HG02981 (cell line): ENCODE data around the gene TAF15.

Experiments
- ATAC-seq: cut with Tn5 transposase; IDR thresholded peaks from one replicate; pipeline ENCODE4 v1.9.1; 2021; ENCODE audit warnings: mild to moderate bottlenecking, moderate library complexity; ENCODE audit not compliant: unreplicated experiment

TAF15 gene

GRCh38 chr17:35870906-35871819 is 61.9 kb downstream of the TAF15 start:
- no peak for ATAC-seq

GRCh38 chr17:35872196-35872980 is 63.1 kb downstream of the TAF15 start:
- no peak for ATAC-seq

- no peak for ATAC-seq
These were observed 66.0 kb downstream of the TAF15 start for GRCh38 chr17:35875072-35875799.

- ATAC-seq, result no peak
These were observed 66.5 kb downstream of the TAF15 start for GRCh38 chr17:35875800-35876139.

GRCh38 chr17:35876534-35876933 is 67.2 kb downstream of the TAF15 start:
- no peak for ATAC-seq

GRCh38 chr17:35877345-35878029 is 68.2 kb downstream of the TAF15 start:
- no peak for ATAC-seq

DNA sequence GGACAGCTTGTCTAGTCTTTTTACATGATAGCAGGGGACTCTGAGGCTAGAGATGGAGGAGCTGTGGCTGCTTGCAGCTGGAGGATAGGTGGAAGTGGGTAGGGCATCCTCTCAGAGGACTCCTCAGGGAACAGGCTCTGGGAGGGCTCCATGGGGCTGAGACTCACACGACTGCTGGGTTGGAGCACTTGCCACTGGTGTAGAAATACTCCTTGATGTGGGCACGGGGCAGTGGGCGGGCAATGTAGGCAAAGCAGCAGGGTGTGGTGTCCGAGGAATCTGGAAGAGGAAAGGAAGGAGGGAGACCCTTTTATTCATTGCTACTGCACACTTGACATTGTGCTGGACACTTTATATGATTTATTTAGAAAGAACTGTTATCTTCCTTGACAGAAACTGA is 69.1 kb downstream of the TAF15 start:
- ATAC-seq, result no peak

DNA sequence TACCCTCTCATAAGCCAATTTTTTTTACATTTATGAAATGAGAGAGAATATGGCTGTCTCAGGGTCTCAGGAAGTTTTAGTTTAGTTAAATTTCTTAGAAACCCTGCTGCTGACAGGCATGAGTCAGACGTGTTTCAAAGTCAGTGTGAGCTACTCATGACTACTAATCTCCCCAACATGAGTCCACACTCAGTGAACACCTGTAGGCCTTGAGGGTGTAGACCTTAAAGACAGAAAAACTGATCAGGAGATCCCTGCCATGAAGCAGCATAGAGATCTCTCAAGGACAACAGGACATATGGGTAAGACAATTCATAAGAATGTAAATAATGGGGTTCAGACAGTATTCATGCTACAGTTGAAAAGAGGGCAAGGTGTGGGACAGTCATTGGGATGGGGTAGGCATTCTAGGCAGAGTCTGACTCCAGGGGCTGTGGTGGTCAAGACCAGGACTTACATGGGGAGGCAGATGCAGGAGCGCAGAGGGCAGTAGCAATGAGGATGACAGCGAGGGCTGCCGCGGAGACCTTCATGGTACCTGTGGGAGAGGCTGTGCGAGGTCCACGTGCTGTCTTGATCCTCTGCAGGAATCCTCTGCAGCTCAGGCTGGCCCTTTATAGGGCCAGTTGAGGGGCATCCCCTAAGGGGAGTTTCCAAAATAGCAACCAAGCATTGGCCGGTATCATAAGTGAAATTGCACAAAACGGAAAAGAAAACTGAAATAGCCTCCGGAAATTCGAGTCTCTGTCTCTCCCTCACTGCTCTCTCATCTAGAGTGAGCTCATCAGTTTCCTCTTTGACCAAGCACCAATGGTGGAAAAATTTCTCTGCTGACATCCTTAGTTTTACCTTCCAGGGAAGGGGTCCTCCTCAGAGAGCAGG is 70.7 kb downstream of the TAF15 start, which contains the start of gene CCL5:
Gene CCL5, minus strand, starts transcription at position 588 of the 882 bp plus-strand sequence.
- ATAC-seq, result peak; percentile 90

DNA sequence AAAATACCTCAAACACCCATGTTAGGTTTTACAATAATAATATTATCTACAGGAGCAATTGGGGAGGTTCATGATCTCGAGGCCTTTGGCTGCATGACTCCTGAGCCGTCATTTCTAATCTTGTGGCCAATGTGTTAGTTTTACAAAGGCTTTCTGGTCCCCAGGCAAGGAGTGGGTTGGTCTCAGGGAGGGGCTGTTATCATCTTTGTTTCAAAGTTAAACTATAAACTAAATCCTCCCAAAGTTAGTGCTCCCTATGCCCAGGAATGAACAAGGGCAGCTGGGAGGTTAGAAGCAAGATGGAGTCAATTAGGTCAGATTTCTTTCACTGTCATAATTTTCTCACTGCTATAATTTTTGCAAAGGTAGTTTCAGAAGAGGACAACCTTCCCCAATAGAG is 80.0 kb downstream of the TAF15 start:
- ATAC-seq, result no peak

- ATAC-seq, result no peak
These were observed 80.8 kb downstream of the TAF15 start for GRCh38 chr17:35889818-35890773.

- no peak for ATAC-seq
These were observed 81.5 kb downstream of the TAF15 start for GRCh38 chr17:35890774-35891155.

- no peak for ATAC-seq
These were observed 82.0 kb downstream of the TAF15 start for GRCh38 chr17:35891269-35891668.

- ATAC-seq, result no peak
These were observed 83.1 kb downstream of the TAF15 start for GRCh38 chr17:35892091-35893035.

DNA sequence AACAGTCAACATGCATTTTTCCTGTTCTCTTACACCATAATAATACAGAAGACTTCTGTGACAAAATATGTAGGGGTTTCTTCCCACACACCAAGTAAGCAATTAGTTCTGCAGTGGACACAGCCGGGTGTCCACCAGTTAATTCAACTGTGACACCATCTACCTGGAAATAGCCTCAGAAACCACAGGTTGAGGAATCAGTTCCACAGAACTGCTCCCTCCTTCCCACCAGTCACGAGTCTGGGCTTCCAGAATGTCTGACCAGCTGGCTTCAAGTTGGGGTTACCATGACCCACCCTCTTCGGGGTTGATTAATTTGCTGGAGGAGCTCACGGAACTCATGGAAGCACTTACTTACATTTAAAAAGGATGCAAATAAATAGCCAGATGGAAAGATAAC is 84.5 kb downstream of the TAF15 start:
- ATAC-seq, result no peak

GRCh38 chr17:35894206-35894605 is 84.9 kb downstream of the TAF15 start:
- ATAC-seq, result no peak

GRCh38 chr17:35895636-35896587 is 86.6 kb downstream of the TAF15 start:
- ATAC-seq, result no peak
